ENCODE data around the gene FCRL3.

FCRL3 gene

GRCh38 chr1:157678721-157679120 is 21.8 kb downstream of the FCRL3 start:
- no peak for DNase-seq (ENCODE audit: low read depth)

GRCh38 chr1:157673008-157673407 is 27.6 kb downstream of the FCRL3 start:
- no peak for DNase-seq (ENCODE audit: low read depth)

- DNase-seq (ENCODE audit: low read depth), result no peak
These were observed 28.7 kb downstream of the FCRL3 start for GRCh38 chr1:157671895-157672294.

- no peak for DNase-seq (ENCODE audit: low read depth)
These were observed 40.9 kb downstream of the FCRL3 start for GRCh38 chr1:157659576-157660247.

GRCh38 chr1:157658571-157658970 is 42.0 kb downstream of the FCRL3 start:
- no peak for DNase-seq (ENCODE audit: low read depth)

GRCh38 chr1:157653494-157653873 is 47.1 kb downstream of the FCRL3 start:
- DNase-seq (ENCODE audit: low read depth), result no peak

- DNase-seq (ENCODE audit: low read depth), result no peak
These were observed 47.6 kb downstream of the FCRL3 start for GRCh38 chr1:157652859-157653493.

- no peak for DNase-seq (ENCODE audit: low read depth)
These were observed 52.3 kb downstream of the FCRL3 start for GRCh38 chr1:157648317-157648716.

- no peak for DNase-seq (ENCODE audit: low read depth)
These were observed 54.4 kb downstream of the FCRL3 start for GRCh38 chr1:157646144-157646543.

GRCh38 chr1:157641177-157641576 is 59.4 kb downstream of the FCRL3 start:
- DNase-seq (ENCODE audit: low read depth), result no peak

- no peak for DNase-seq (ENCODE audit: low read depth)
These were observed 60.8 kb downstream of the FCRL3 start for GRCh38 chr1:157639800-157640199.

GRCh38 chr1:157628773-157629172 is 71.8 kb downstream of the FCRL3 start:
- DNase-seq (ENCODE audit: low read depth), result no peak
